SKM-1 treated with dmso at 0.1 percent for 144 hours (cell line): ENCODE data around the gene U2SURP.

Experiments
- DNase-seq: peaks from one replicate; lab custom pipeline; 2025; ENCODE audit not compliant: unreplicated experiment; lab: John Stamatoyannopoulos, UW

The U2SURP gene

GRCh38 chr3:143001369-143002082 is at the start of gene U2SURP:
TSS of gene U2SURP (plus strand) at chr3:143001570. CDS start at chr3:143001629, 59 bp downstream.
- peak; percentile 95 for DNase-seq

GRCh38 chr3:142951794-142952193 is 49.6 kb upstream of the U2SURP start:
- DNase-seq = no peak

GRCh38 chr3:142952272-142953193 is 48.8 kb upstream of the U2SURP start:
- DNase-seq = no peak

- no peak for DNase-seq
Measured at GRCh38 chr3:142953443-142953842, 47.9 kb upstream of the U2SURP start.

- no peak for DNase-seq
Measured at GRCh38 chr3:142958707-142959106, 42.7 kb upstream of the U2SURP start.

- DNase-seq = no peak
Measured at GRCh38 chr3:142960322-142960850, 41.0 kb upstream of the U2SURP start.

GRCh38 chr3:142961539-142961938 is 39.8 kb upstream of the U2SURP start:
- no peak for DNase-seq

GRCh38 chr3:142962175-142962519 is 39.2 kb upstream of the U2SURP start:
- no peak for DNase-seq

GRCh38 chr3:142962520-142963233 is 38.7 kb upstream of the U2SURP start:
- no peak for DNase-seq

GRCh38 chr3:142963234-142963515 is 38.2 kb upstream of the U2SURP start:
- no peak for DNase-seq

GRCh38 chr3:142963516-142964448 is 37.6 kb upstream of the U2SURP start, which contains the start of gene PAQR9:
TSS of gene PAQR9 (minus strand) at chr3:142963674. CDS start at chr3:142963336, 338 bp downstream.
- DNase-seq = no peak

- DNase-seq = no peak
Measured at GRCh38 chr3:142965581-142965980, 35.8 kb upstream of the U2SURP start.

- DNase-seq = no peak
Measured at GRCh38 chr3:142966808-142967207, 34.6 kb upstream of the U2SURP start.

GRCh38 chr3:142968319-142969025 is 32.9 kb upstream of the U2SURP start:
- no peak for DNase-seq

- DNase-seq = no peak
Measured at GRCh38 chr3:142971431-142971830, 29.9 kb upstream of the U2SURP start.

GRCh38 chr3:142972092-142972753 is 29.1 kb upstream of the U2SURP start:
- no peak for DNase-seq

GRCh38 chr3:142973217-142974009 is 28.0 kb upstream of the U2SURP start:
- no peak for DNase-seq

GRCh38 chr3:142975316-142975995 is 25.9 kb upstream of the U2SURP start:
- DNase-seq = no peak
